ENCODE results near the gene FYN. TPM values are rescaled to one million over a fixed set of nuclear protein-coding genes. Genes with fewer than 3 reads are reported as not detected.

The FYN gene
- polyA plus RNA-seq, 2 of the 4 experiments (the other 2 are of a cell fraction) = 3.5 to 3.7 TPM

- no peak for ATAC-seq
- Histone ChIP-seq H3K27ac (no peak overlapping the region), H3K4me2 (no peak overlapping the region), H3K9me3 (no peaks in the 10 kb centered on the region), H3K4me1 (peaks cover 12% of the 10 kb centered on the region), H3K4me3 (no peak overlapping the region)
- CTCF ChIA-PET = interaction anchor here (0.7 to 1.0 kb wide), 2 partner anchors 12 to 97 kb away, joined by 3 read pairs; no protein-coding TSS in a partner anchor
- no peak for DNase-seq (ENCODE audit: low read depth in 1 of 2, low spot score in 1 of 2)
- TF ChIP-seq ZC3H11A (IDR thresholded peaks at IDR 0.05) = no peak
- no peak for TF ChIP-seq PHF8 (IDR thresholded peaks at IDR 0.05; ENCODE audit: borderline replicate concordance, low read depth)
- POLR2A ChIA-PET = no interaction called here
- FAIRE-seq = no peak
These were observed 185.6 kb downstream of the FYN start for GRCh38 chr6:111687652-111688051.

GRCh38 chr6:111686932-111687266, 186.4 kb downstream of the FYN start:
- ChIA-PET POLR2A (no interaction called here), CTCF (no interaction called here)
- Histone ChIP-seq H3K27ac (no peak overlapping the region), H3K4me1 (peaks cover 5% of the 10 kb centered on the region; the same call in 1 of the 3 replicates), H3K9me3 (no peaks in the 10 kb centered on the region), H3K4me2 (no peak overlapping the region), H3K4me3 (no peak overlapping the region)
- no peak for DNase-seq (ENCODE audit: low read depth in 1 of 2, low spot score in 1 of 2)
- TF ChIP-seq EHF (CRISPR knock-in tag; IDR thresholded peaks at IDR 0.05) = no peak
- TF ChIP-seq POLR2A (IDR thresholded peaks at IDR 0.05; ENCODE audit: low read length) = no peak
- no peak for TF ChIP-seq ZNF302 (CRISPR knock-in tag; IDR thresholded peaks at IDR 0.05)
- TF ChIP-seq TFCP2L1 (CRISPR knock-in tag; IDR thresholded peaks at IDR 0.05) = no peak
- no peak for TF ChIP-seq E2F6 (IDR thresholded peaks at IDR 0.05; ENCODE audit: borderline replicate concordance, low read depth)
- TF ChIP-seq HDAC2 (IDR thresholded peaks at IDR 0.05) = no peak
- TF ChIP-seq HOXA7 (CRISPR knock-in tag; IDR thresholded peaks at IDR 0.05) = no peak
- no peak for TF ChIP-seq FOSB (CRISPR knock-in tag; IDR thresholded peaks at IDR 0.05)
- no peak for TF ChIP-seq EP300 (IDR thresholded peaks at IDR 0.05)
- TF ChIP-seq RCOR1 (IDR thresholded peaks at IDR 0.05; ENCODE audit: low read depth, low read length) = no peak
- TF ChIP-seq SREBF2 (IDR thresholded peaks at IDR 0.05) = no peak
- no peak for TF ChIP-seq EHMT2 (IDR thresholded peaks at IDR 0.05; ENCODE audit: low read depth)
- TF ChIP-seq NR3C1 (IDR thresholded peaks at IDR 0.05) = no peak
- TF ChIP-seq RARB (CRISPR knock-in tag; IDR thresholded peaks at IDR 0.05) = no peak
- no peak for TF ChIP-seq NPAS2 (CRISPR knock-in tag; IDR thresholded peaks at IDR 0.05; ENCODE audit: borderline replicate concordance)
- no peak for TF ChIP-seq BCL3 (IDR thresholded peaks at IDR 0.05)
- WGBS (ENCODE audit: missing lambda C conversion rate) = 66% methylated on average over 3 of the region's 3 CpGs
- ATAC-seq = no peak
- FAIRE-seq = no peak

GRCh38 chr6:111686249-111686931, 186.9 kb downstream of the FYN start:
- ChIA-PET CTCF (interaction anchor here (0.6 kb wide), 1 partner anchor 617 kb away, joined by 3 read pairs; no protein-coding TSS in a partner anchor), POLR2A (no interaction called here)
- Histone ChIP-seq H3K4me3 (no peak overlapping the region), H3K9me3 (no peaks in the 10 kb centered on the region), H3K27ac (no peak overlapping the region), H3K4me2 (no peak overlapping the region), H3K4me1 (peaks cover under 1% of the 10 kb centered on the region; the same call in 1 of the 3 replicates)
- DNase-seq (ENCODE audit: low read depth in 1 of 2, low spot score in 1 of 2) = no peak
- no peak for ATAC-seq
- TF ChIP-seq HOXB13 (CRISPR knock-in tag; IDR thresholded peaks at IDR 0.05; ENCODE audit: low read depth) (no peak), CBX2 (IDR thresholded peaks at IDR 0.05; ENCODE audit: borderline replicate concordance, low read depth) (no peak), HDAC2 (IDR thresholded peaks at IDR 0.05) (no peak)
- FAIRE-seq = no peak
- WGBS (ENCODE audit: missing lambda C conversion rate) = 78% methylated on average over 18 of the region's 19 CpGs

GRCh38 chr6:111685526-111685925, 187.7 kb downstream of the FYN start:
- 52% methylated on average over 2 of the region's 2 CpGs for WGBS (ENCODE audit: missing lambda C conversion rate)
- DNase-seq (ENCODE audit: low read depth in 1 of 2, low spot score in 1 of 2) = no peak
- no peaks in the 10 kb centered on the region for H3K4me1 ChIP-seq
- TF ChIP-seq HOXA7 (CRISPR knock-in tag; IDR thresholded peaks at IDR 0.05) (no peak), KDM5A (IDR thresholded peaks at IDR 0.05) (no peak), MAZ (IDR thresholded peaks at IDR 0.05; ENCODE audit: borderline replicate concordance, low read depth, low read length) (no peak), ZFP36 (IDR thresholded peaks at IDR 0.05; ENCODE audit: borderline replicate concordance, partially characterized antibody) (no peak), HOXB5 (CRISPR knock-in tag; IDR thresholded peaks at IDR 0.05) (no peak), JUN (IDR thresholded peaks at IDR 0.05) (no peak), ELK1 (IDR thresholded peaks at IDR 0.05; ENCODE audit: low read depth, low read length) (no peak), EHF (CRISPR knock-in tag; IDR thresholded peaks at IDR 0.05) (no peak), TFCP2L1 (CRISPR knock-in tag; IDR thresholded peaks at IDR 0.05) (no peak), EP300 (IDR thresholded peaks at IDR 0.05) (no peak), SMC3 (IDR thresholded peaks at IDR 0.05) (no peak), NFE2L2 (conservative IDR thresholded peaks at IDR 0.05; ENCODE audit: low read length) (no peak), ESRRA (IDR thresholded peaks at IDR 0.05; ENCODE audit: borderline replicate concordance, low read length) (no peak)
- FAIRE-seq = no peak
- H3K27ac ChIP-seq = no peak overlapping the region
- no peak overlapping the region for H3K4me2 ChIP-seq
- POLR2A ChIA-PET = no interaction called here
- ATAC-seq = no peak
- H3K9me3 ChIP-seq = no peaks in the 10 kb centered on the region
- CTCF ChIA-PET = interaction anchor here (0.6 kb wide), 1 partner anchor 616 kb away, joined by 3 read pairs; no protein-coding TSS in a partner anchor
- H3K4me3 ChIP-seq = no peak overlapping the region
